GM21717 (cell line): ENCODE results near the gene ZNF787.
"Not testable (repeated sequence)": the region's sequence is repeated elsewhere in the genome, so short reads cannot be mapped to it uniquely, and the experiment has no call there.

Experiments used
- ATAC-seq: cut with Tn5 transposase; IDR thresholded peaks from one replicate; pipeline ENCODE4 v1.9.1; 2021; ENCODE audit warnings: mild to moderate bottlenecking, moderate library complexity; ENCODE audit not compliant: unreplicated experiment

The ZNF787 gene

DNA sequence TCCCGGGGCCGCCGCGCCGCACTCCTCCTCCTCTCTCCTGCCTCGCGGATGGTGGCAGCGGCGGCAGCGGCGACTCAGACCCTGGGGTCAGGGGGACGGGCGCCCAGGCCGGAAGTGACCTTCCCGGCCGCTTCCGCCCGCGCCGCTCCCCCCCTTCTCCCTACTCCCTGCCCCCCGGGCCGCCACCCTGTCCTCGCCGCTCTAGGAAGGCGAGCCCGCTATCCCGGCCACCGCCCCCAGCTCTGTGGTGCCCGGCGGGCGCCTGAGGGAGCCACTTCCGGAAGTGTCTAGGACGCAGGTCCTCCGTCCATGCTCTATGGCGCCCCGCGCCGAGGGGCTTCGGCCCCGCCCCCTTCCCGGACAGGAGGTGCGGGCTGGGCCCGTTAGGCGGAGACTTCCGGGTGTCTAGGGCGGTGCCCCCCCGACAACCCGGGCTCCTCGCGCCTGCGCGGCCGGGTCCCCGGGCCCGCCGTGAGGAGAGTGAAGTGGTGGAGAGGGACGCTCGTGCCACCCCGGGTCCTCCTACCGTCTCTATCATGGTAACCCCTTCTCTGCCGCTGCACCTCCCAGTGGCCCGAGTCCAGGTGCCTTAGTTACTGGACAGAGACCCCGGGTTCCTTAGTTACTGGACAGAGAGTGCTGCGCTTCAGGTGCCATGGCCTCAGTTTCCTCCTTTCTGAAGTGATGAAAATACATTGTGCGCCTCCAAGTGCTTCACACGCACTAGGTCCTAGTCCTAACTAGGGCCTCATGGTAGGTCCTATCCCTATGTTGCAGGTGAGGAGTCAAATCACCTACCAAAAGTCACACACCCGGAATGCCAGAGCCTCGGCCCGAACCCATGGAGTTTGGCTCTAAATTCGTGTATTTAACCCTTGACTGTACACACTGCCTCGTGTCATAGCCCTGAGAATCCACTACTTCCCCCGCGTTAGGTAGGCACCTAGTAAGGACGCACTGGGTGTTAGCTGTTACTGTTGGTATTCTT lies at the start of gene ZNF787:
ZNF787 (minus strand) TSS at position 116 of the 988 bp plus-strand sequence. CDS start 18,078 bp downstream, outside the sequence.
- peak; percentile 68 for ATAC-seq

DNA sequence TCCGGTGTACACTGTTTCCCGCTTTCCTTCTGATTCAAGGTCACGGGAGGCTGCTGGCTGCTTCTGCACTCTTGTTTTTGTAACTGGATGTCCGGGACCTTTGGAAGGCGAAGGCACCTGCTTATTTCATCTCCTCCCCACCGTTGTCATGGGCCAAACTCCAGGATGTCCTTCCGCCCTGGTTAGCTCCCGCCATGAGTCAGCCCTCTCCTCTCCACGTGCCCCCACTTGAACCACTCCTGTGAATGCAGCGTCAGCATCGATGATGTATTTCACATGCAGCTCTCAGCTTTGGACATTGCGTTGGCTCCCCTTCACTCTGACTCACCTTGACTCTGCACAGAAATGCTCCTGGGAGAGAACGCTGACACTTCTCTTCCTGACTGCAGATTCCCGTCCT lies 49.2 kb upstream of the ZNF787 start:
- no peak for ATAC-seq

DNA sequence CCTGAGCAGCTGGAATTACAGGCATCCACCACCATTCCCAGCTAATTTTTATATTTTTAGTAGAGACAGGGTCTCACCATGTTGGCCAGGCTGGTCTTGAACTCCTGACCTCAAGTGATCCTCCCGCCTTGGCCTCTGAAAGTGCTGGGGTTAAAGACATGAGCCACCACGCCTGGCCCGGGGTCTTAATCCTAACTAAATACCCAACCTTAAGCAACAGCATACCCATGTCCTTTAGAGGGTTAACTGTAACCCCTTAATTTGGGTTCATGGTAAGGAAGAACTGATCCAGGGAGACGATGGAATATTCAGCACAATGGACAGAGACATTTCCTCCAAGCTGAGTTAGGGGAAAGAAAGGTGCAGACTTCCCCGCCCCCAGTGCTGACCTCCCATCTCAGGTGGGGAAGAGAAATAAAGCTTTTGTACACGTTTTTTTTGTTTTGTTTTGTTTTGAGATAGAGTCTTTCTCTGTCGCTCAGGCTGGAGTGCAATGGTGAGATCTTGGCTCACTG lies 46.0 kb upstream of the ZNF787 start:
- no peak for ATAC-seq

DNA sequence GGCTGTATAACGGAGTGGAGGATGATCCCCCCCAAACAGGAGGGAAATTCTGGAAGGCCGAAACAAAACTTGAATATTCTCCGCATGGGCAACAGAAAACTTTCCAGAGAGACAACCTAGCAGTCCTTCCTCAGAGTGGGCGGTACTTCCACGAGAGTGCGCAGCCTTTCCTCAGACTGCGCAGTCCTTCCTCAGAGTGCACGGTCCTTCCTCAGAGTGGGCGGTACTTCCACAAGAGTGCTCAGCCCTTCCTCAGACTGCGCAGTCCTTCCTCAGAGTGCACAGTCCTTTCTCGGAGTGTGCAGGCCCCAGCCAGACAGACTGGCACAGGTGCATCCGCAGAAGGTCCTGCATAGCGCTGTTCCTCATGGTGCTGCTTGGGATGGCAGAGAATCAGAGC lies 42.0 kb upstream of the ZNF787 start:
- ATAC-seq: no peak

DNA sequence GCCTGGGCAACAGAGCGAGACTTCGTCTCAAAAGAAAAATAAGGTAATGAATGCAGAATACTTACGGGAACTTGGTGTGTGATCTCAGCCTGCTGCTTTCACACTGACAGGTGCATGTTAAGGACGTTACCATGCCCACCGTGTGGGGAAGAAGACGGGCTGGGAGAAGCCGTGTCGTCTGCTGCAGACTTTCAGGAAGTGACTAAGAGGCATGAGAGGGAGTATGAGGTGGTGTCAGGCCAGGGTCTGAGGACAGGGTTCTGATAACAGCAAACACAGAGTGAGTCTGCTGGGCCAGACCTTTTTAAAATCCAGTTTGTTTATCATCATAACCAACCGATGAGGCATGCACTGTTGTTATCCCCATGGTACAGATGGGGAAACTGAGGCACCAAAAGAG lies 41.2 kb upstream of the ZNF787 start:
- no peak for ATAC-seq

DNA sequence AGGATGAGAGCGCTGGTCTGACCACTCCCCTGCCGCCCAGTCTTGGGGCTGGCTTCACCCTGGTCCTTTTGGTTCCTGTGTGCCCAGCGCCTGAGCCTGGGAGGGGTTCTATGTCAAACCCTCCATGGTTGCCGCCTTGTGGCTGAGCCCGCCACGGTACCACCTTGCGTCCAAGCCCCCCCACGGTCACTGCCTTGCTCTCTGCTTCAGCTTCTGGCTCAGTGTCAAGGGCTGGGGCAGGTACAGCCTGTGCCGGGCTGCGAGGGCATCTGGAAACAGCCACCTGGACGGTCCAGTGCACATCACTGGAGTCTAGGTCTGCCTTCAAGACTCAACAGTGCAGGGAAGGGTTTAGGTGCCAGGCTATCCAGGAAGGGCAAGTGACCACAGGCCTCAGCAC lies 40.4 kb upstream of the ZNF787 start:
- ATAC-seq: no peak

DNA sequence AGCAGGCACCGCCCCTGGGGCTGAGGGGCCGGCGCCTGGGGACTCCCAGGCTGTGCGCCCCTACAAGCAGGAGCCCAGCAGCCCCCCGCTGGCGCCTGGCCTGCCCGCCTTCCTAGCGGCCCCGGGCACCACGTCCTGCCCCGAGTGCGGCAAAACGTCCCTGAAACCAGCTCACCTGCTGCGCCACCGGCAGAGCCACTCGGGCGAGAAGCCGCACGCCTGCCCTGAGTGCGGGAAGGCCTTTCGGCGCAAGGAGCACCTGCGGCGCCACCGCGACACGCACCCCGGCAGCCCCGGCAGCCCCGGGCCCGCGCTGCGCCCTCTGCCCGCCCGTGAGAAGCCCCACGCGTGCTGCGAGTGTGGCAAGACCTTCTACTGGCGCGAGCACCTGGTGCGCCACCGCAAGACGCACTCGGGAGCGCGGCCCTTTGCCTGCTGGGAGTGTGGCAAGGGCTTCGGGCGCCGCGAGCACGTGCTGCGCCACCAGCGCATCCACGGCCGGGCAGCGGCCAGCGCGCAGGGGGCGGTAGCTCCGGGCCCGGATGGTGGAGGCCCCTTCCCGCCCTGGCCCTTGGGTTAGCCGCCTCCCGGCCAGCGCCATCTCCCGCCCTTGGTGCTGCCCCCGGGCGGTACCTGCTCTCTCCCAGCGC lies 38.7 kb upstream of the ZNF787 start:
- ATAC-seq: no peak

DNA sequence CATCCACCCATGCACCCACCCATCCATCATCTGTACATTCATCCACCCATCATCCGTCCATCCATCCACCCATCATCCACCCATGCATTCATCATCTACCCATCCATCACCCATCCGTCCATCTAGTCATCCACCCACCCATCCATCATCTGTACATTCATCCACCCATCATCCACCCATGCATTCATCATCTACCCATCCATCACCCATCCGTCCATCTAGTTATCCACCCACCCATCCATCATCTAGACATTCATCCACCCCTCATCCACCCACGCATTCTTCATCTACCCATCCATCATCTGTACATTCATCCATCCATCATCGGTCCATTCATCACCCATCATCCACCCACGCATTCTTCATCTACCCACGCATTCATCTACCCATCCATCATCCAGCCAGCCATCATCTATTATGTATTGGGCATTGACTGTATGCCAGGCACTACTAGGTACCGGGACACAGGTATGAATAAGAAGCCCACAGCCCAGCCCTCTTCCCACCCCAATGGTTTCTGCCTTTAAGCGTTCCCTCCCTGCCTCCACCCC lies 38.0 kb upstream of the ZNF787 start:
- ATAC-seq: no peak

DNA sequence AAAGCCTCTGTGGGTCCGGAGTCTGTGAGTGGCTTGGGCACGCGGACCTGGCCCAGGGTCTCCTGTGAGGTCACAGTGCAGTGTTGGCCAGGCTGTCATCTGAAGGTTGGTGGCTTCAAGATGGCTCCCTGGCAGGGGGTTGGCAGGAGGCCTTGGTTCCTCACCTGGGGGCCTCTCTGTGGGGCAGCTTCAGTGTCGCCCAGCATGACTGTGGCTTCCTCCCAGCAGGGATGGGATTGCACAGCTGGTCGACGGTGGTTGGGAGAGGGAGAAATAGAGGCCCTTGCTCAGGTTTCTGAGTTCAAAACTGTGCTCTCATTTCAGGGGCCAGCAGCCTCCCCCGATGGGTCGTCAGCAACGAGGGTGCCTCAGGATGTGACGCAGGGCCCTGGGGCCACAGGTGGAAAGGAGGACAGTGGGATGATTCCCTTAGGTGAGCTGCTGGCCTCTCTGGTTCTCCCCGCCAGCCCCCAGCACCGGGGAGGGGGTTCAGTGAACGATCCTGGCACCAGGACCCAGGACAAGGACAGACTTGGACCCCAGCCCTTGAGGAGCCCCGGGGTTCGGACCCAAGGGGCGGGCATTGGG lies 37.2 kb upstream of the ZNF787 start:
- ATAC-seq: no peak

DNA sequence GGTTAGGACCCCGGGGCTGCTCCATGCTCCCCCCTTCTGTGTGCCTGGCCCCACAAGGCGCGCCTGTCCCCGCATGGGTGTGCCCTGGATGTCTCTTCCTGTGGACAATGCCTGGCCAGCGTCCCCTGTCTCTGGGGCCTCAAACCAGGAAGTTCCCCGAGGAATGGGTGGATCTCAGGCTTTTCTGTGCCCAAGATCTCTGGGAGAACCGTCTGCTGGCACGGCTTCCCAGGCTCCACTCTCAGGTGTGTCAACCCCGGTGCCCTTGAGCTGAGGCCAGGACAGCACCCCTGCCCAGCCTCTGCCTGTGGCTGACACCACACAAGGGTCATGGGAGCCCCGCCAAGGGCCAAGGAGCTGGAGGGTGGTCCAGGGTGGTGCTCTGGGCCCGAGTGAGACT lies 35.7 kb upstream of the ZNF787 start:
- ATAC-seq: no peak

DNA sequence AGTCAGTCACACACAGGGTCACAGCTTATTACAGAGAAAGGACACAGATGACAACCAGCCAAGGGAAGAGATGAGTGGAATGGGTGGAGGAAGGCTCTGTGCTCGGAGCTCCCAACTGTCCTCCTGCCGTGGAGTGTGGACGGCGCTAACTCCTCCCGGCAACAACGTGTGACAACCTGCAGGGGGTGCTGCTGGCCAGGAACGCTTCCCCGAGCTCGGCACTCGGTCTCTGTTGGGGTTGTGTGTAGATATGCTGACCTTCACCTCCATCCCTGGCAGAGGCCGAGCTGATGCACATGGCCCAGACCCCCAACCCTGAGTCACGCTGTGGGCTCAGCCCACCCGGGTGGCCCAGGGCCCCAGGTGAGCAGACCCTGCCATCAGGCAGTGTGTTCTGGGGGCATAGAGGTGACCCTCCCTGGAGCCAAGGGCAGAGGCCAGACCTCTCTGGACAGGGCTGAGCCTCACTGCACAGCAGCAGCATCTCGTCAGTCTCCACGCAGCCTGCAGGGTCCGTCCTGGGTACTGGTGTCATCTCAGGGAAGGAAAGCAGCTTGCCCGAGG lies 34.1 kb upstream of the ZNF787 start:
- no peak for ATAC-seq

DNA sequence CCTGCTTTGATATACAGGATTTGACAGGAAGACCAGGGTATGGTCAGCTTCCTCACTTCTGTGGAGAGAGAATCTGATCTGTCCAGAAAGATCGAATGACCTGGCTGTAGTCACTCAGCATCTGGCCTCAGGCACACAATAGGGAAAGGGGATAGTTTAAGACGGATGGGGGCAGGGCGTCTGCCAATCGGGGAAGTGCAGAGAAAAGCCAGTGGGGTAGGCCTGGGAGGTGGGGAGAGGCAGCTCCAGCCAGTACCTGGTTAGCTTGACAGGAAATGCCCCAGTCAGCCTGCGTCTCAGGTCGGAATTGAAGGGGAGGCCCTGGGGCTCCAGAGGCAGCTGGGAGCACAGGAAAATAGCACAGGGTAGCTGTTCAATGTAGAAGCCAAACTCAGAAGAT lies 32.4 kb upstream of the ZNF787 start:
- ATAC-seq: no peak

DNA sequence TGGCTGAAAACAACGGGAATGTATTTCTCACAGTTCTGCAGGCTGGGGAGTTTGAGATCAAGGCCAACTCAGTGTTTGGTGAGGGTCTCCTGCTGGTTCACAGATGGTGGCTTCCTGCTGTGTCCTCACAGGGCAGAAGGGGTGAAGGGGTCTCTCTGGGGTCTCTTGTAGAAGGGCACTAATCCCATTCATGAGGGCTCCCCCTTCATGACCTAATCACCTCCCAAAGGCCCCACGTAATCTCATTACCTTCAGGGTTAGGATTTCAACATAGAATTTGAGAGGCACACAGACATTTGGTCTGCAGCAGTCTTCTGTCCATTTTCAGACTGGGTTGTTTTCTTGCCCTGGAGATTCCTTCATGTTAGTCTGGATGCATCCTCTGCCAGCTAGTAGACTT lies 31.5 kb upstream of the ZNF787 start:
- no peak for ATAC-seq

DNA sequence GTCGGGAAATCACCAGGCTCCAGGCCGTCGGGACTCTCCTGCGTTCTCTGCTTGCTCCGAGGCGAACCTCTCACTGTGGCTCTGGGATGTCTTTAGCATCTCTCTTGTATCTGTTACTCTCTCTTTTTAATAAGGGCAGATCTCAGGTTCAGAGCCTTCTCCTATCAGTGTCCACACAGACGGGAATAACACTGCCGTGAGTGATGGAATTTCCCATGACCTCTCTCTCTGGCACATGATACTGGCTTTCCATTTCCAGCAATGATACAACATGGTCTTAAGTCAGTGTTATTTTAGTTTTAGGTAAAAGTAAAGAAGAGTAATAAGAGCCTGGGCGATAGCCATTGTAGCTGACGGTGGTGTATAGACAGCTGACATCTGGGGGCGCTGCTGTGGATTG lies 29.3 kb upstream of the ZNF787 start:
- no peak for ATAC-seq

DNA sequence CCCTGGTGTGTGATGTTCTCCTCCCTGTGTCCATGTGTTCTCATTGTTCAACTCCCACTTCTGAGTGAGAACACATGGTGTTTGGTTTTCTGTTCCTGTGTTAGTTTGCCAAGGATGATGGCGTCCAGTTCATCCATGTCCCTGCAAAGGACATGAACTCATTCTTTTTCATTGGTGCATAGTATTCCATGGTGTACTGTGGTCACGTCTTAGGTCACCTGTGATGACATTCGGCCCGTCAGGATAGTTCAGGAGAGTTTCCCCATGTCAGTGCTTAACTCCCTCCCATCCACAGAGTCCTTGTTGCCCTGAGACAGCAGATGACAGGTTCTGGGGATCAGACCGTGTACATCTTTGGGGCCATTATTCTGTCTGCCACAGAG lies 28.6 kb upstream of the ZNF787 start:
- no peak for ATAC-seq

DNA sequence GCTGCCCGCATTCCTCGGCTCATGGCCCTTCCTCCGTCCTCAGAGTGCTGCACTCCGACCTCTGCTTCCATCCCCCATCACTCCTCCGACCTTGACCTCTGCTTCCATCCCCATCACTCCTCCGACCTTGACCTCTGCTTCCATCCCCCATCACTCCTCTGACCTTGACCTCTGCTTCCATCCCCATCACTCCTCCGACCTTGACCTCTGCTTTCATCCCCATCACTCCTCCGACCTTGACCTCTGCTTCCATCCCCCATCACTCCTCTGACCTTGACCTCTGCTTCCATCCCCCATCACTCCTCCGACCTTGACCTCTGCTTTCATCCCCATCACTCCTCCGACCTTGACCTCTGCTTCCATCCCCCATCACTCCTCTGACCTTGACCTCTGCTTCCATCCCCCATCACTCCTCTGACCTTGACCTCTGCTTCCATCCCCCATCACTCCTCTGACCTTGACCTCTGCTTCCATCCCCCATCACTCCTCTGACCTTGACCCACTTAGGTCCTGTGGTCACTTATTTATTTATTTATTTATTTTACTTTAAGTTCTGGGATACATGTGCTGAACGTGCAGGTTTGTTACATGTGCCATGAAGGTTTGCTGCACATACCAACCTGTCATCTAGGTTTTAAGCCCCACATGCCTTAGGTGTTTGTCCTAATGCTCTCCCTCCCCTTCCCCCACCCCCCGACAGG lies 28.0 kb upstream of the ZNF787 start:
- not testable (repeated sequence) for ATAC-seq

DNA sequence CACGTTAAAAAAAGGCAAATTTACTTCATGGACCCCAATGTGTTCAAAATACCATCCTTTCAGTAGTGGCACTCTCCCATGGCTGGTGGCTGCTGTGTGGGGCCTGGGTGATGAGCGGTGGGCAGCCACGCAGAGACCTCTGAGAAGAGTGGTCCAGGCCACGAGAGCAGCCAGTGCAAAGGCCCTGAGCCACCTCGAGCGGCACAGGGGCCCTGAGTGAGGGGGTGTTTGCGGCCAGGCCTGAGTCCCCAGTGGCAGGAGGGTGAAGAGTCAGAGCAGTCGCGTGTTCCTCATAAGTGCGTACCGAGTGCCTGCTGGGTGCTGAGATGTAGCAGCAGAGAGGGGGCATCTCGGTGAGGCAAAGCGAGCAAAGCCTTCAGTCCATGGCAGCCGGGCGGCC lies 27.0 kb upstream of the ZNF787 start:
- ATAC-seq: no peak

DNA sequence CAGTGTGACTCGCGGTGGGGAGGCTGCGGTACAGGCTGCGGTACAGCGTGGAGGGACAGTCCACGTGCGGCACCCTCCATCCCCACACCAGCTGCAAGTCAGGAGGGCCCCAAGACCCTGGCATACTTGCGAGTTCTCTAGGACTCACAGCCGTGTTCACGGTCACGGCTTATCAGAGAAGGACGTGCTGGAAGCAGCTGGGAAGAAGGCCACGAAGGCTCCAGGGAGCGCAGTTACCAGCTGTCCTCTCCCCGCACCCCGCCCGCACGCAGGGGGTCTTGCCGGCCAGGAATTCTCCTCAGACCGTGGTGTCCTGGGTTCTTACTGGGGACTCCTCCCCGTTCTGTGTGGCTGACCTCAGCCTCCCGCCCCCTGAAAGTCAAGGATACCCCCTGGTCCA lies 26.2 kb upstream of the ZNF787 start:
- no peak for ATAC-seq

DNA sequence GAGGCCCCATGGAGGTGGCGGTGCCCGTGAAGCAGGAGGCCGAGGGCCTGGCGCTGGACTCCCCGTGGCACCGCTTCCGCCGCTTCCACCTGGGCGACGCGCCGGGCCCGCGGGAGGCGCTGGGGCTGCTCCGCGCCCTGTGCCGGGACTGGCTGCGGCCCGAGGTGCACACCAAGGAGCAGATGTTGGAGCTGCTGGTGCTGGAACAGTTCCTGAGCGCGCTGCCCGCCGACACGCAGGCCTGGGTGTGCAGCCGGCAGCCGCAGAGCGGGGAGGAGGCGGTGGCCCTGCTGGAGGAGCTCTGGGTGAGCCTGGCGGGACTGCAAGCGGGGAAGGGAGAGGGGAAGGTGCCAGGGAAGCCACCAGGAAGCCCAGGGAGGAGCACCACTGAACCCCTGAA lies 25.8 kb upstream of the ZNF787 start:
- ATAC-seq: no peak

DNA sequence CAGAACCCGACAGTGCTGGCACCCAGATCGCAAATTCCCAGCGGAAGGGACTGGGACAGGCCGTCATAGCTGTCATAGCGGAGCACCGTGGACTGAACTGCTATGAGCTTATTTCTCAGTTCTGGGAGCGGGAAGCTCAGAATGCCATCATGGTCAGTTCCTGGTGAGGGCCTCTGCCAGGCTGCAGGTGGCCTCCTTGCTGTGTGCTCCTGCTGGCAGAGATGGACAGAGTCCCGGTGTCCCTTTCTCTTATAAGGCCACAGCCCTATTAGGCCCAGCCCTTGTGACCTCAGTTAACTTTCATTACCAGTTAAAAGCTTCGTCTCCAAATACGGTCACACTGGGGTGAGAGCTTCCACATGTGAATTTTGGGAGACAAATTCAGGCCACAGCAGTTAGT lies 24.6 kb upstream of the ZNF787 start:
- ATAC-seq: no peak
